Endothelial cell of umbilical vein (primary cell): ENCODE measurements around the gene USP6NL.

Experiments
- EZH2 ChIP-seq: IDR thresholded peaks from 2 replicates; pipeline ENCODE4 v1.6.1; 2012; ENCODE audit warnings: borderline replicate concordance, low read depth, mild to moderate bottlenecking, moderate library complexity, low read length, inconsistent platforms; ENCODE audit not compliant: severe bottlenecking
- FOS ChIP-seq: IDR thresholded peaks from 2 replicates; pipeline ENCODE4 v1.6.1; 2011; ENCODE audit warnings: mild to moderate bottlenecking, low read length, moderate library complexity, borderline replicate concordance; ENCODE audit not compliant: insufficient read depth
- GATA2 ChIP-seq: IDR thresholded peaks from 2 replicates; pipeline ENCODE4 v1.7.0; 2011; ENCODE audit warnings: low read depth, mild to moderate bottlenecking, moderate library complexity, mixed read lengths, low read length; ENCODE audit not compliant: insufficient read length, insufficient read depth
- JUN ChIP-seq: IDR thresholded peaks from 2 replicates; pipeline ENCODE4 v1.6.1; 2011; ENCODE audit warnings: borderline replicate concordance, low read depth; ENCODE audit not compliant: insufficient read length, insufficient read depth
- MYC ChIP-seq: IDR thresholded peaks from one replicate; pipeline ENCODE4 v1.6.1; 2011; ENCODE audit warnings: mild to moderate bottlenecking, low read depth, low read length
- POLR2A ChIP-seq: IDR thresholded peaks from 2 replicates; pipeline ENCODE4 v1.6.1; 2012; ENCODE audit warnings: low read depth, mild to moderate bottlenecking, control low read depth, low read length
- POLR2AphosphoS5 ChIP-seq: IDR thresholded peaks from 2 replicates; pipeline ENCODE4 v1.6.1; 2012; ENCODE audit warnings: low read depth, mild to moderate bottlenecking, control low read depth, low read length, moderate library complexity; ENCODE audit not compliant: insufficient read depth
- TF ChIP-seq, protein P1 (sequence below), 2 donors: IDR thresholded peaks; 1 replicate in 1 of 2; 2 replicates in 1 of 2; pipeline ENCODE4 v1.5.1; 2011; ENCODE audit warnings: low read length in 2 of 2, mild to moderate bottlenecking in 2 of 2, moderate library complexity in 2 of 2, control low read depth in 1 of 2, inconsistent platforms in 1 of 2, low read depth in 1 of 2; ENCODE audit not compliant: insufficient read depth in 1 of 2; ENCODE audit errors: extremely low read depth in 1 of 2
- TF ChIP-seq, protein P2 (sequence below): IDR thresholded peaks from 2 replicates; pipeline ENCODE4 v1.6.1; 2011; ENCODE audit not compliant: insufficient read depth, insufficient read length

DNA sequence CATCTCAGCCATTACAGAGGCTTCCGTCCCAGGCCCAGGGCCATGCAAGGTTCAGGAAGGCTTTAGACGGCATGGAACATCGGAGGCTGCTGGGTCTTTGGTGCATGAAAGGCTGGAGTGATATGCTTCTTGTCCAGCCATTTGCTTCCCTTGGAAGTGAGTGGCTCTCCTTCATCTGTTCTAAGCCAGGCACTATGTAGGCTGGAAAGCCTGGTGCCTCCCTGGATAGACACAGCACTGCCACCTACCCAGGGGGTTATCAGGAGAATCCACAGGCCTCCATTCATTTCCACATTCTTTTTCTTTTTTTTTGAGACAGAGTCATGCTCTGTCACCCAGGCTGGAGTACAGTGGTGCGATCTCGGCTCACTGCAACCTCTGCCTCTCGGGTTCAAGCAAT is 31.6 kb upstream of the USP6NL start:
- no peak for TF ChIP-seq FOS
- TF ChIP-seq, protein P1, sequence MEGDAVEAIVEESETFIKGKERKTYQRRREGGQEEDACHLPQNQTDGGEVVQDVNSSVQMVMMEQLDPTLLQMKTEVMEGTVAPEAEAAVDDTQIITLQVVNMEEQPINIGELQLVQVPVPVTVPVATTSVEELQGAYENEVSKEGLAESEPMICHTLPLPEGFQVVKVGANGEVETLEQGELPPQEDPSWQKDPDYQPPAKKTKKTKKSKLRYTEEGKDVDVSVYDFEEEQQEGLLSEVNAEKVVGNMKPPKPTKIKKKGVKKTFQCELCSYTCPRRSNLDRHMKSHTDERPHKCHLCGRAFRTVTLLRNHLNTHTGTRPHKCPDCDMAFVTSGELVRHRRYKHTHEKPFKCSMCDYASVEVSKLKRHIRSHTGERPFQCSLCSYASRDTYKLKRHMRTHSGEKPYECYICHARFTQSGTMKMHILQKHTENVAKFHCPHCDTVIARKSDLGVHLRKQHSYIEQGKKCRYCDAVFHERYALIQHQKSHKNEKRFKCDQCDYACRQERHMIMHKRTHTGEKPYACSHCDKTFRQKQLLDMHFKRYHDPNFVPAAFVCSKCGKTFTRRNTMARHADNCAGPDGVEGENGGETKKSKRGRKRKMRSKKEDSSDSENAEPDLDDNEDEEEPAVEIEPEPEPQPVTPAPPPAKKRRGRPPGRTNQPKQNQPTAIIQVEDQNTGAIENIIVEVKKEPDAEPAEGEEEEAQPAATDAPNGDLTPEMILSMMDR (IDR thresholded peaks at IDR 0.05; ENCODE audit: extremely low read depth in 1 of 2, insufficient read depth in 1 of 2, low read depth in 1 of 2, low read length in 2 of 2), result no peak
- TF ChIP-seq POLR2AphosphoS5, result no peak
- TF ChIP-seq POLR2A, result no peak
- TF ChIP-seq, protein P2, sequence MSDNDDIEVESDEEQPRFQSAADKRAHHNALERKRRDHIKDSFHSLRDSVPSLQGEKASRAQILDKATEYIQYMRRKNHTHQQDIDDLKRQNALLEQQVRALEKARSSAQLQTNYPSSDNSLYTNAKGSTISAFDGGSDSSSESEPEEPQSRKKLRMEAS, result no peak
- no peak for TF ChIP-seq EZH2
- TF ChIP-seq JUN, result no peak
- TF ChIP-seq MYC, result no peak
- TF ChIP-seq GATA2, result no peak
